GM12878 (cell line): Measurements from ENCODE around the gene AMMECR1. TPM values are rescaled to one million over a fixed set of nuclear protein-coding genes. Genes with fewer than 3 reads are reported as not detected.

ENCODE experiments used
- ATAC-seq: fragments of 200-7000 bp; cut with Tn5 transposase; 3 replicates; pipeline ENCODE4 v1.9.1; 2020; ENCODE audit warnings: mild to moderate bottlenecking, moderate library complexity
- BruUV-seq: library from RNA; stranded (reverse); fragments of 400-500 nt; replicated peaks from 2 replicates; lab custom pipeline; 2021; lab: Mats Ljungman, UMichigan
- CTCF ChIA-PET: fragments of 300-600 bp; sonication (Branson Sonifier 250); formaldehyde crosslinking; extraction: SDS; loops from one replicate; lab custom pipeline; 2021; ENCODE audit warnings: inconsistent platforms; lab: Yijun Ruan, JAX
- POLR2A ChIA-PET: fragments of 350-600 bp; formaldehyde crosslinking; extraction: SDS; loops from one replicate; lab custom pipeline; 2021; ENCODE audit warnings: inconsistent platforms; lab: Charles Lee
- RAD21 ChIA-PET: fragments of 300-600 bp; sonication (Branson Sonifier 250); formaldehyde crosslinking; loops from one replicate; lab custom pipeline; 2023; ENCODE audit warnings: antibody characterized with exemption; ENCODE audit not compliant: unreplicated experiment; lab: Charles Lee
- SMC1A ChIA-PET: fragments of 300-600 bp; sonication (Branson Sonifier 250); formaldehyde crosslinking; loops from one replicate; lab custom pipeline; 2023; ENCODE audit not compliant: unreplicated experiment, uncharacterized antibody; lab: Charles Lee
- DNase-seq: peaks from one replicate; pipeline ENCODE4 v3.0.0-alpha.2; 2011; ENCODE audit warnings: low read depth, low spot score
- FAIRE-seq: peaks from 3 replicates; lab custom pipeline; 2011; peaks lifted over from hg19 to GRCh38; lab: Jason Lieb, UNC
- H2AFZ ChIP-seq: 2 replicates; pipeline ENCODE4 v1.6.0; 2011; ENCODE audit warnings: low read depth, low read length, control low read depth; ENCODE audit not compliant: control insufficient read depth
- H3K27ac ChIP-seq: 2 replicates; pipeline ENCODE4 v1.5.1; 2011; ENCODE audit warnings: control low read depth; ENCODE audit not compliant: control insufficient read depth, insufficient read depth
- H3K27me3 ChIP-seq, 2 experiments: replicated peaks in 1 of 2; 2 replicates each; pipeline versions ENCODE4 v1.6.0 to v1.6.1; 2011; ENCODE audit warnings: low read length in 1 of 2; ENCODE audit not compliant: control insufficient read depth in 2 of 2, insufficient read depth in 2 of 2
- H3K36me3 ChIP-seq, 2 experiments: 2 replicates each; pipeline ENCODE4 v1.5.1; 2011; ENCODE audit warnings: low read length in 1 of 2; ENCODE audit not compliant: control insufficient read depth in 2 of 2, insufficient read depth in 2 of 2
- H3K4me1 ChIP-seq: 2 replicates; pipeline ENCODE4 v1.6.1; 2011; ENCODE audit warnings: mild to moderate bottlenecking, low read length, moderate library complexity, mixed read lengths; ENCODE audit not compliant: control insufficient read depth, insufficient read depth
- H3K4me2 ChIP-seq: 2 replicates; pipeline ENCODE4 v1.6.0; 2011; ENCODE audit warnings: control low read depth; ENCODE audit not compliant: control insufficient read depth, insufficient read depth
- H3K4me3 ChIP-seq: fragments of 200-600 bp; sonication (generic); 2 replicates; pipeline ENCODE4 v1.5.1; 2016
- H3K79me2 ChIP-seq: 2 replicates; pipeline ENCODE4 v1.6.0; 2011; ENCODE audit warnings: low read length; ENCODE audit not compliant: control insufficient read depth, insufficient read depth
- H3K9ac ChIP-seq: 2 replicates; pipeline ENCODE4 v1.8.0; 2011; ENCODE audit warnings: low read length, control low read depth, mixed read lengths; ENCODE audit not compliant: control insufficient read depth, insufficient read depth
- H3K9me3 ChIP-seq: replicated peaks from 3 replicates; pipeline ENCODE4 v1.5.1; 2011; ENCODE audit warnings: mild to moderate bottlenecking, low read length; ENCODE audit not compliant: control insufficient read depth, insufficient read depth
- H4K20me1 ChIP-seq: 2 replicates; pipeline ENCODE4 v1.6.0; 2011; ENCODE audit not compliant: control insufficient read depth, insufficient read depth
- ATF7 ChIP-seq: fragments of 450-650 bp; IDR thresholded peaks from 2 replicates; pipeline ENCODE4 v1.6.1; 2016; ENCODE audit warnings: low read depth, mild to moderate bottlenecking
- CREM ChIP-seq: IDR thresholded peaks from 2 replicates; pipeline ENCODE4 v1.6.1; 2014; ENCODE audit warnings: antibody characterized with exemption, low read depth
- E2F4 ChIP-seq: IDR thresholded peaks from 2 replicates; pipeline ENCODE4 v1.6.1; 2012; ENCODE audit warnings: low read depth, low read length, improper control_type of control experiment
- FOXM1 ChIP-seq: IDR thresholded peaks from 2 replicates; pipeline ENCODE4 v1.6.1; 2012; ENCODE audit warnings: low read depth, mild to moderate bottlenecking, inconsistent platforms, low read length, moderate library complexity
- HCFC1 ChIP-seq: fragments of 150-350 bp; IDR thresholded peaks from 2 replicates; pipeline ENCODE4 v1.6.1; 2014; ENCODE audit warnings: low read length
- KDM1A ChIP-seq: fragments of 200-600 bp; sonication (generic); IDR thresholded peaks from 2 replicates; pipeline ENCODE4 v1.6.1; 2016; ENCODE audit warnings: borderline replicate concordance
- NFIC ChIP-seq: IDR thresholded peaks from 2 replicates; pipeline ENCODE4 v1.6.1; 2012; ENCODE audit warnings: low read depth, mild to moderate bottlenecking, inconsistent platforms, low read length, moderate library complexity
- POLR2AphosphoS2 ChIP-seq: IDR thresholded peaks from 2 replicates; pipeline ENCODE4 v1.6.1; 2011; ENCODE audit warnings: low read depth, mild to moderate bottlenecking, low read length, improper control_type of control experiment, moderate library complexity
- SREBF1 ChIP-seq: IDR thresholded peaks from 2 replicates; pipeline ENCODE4 v1.6.1; 2012; ENCODE audit warnings: mild to moderate bottlenecking, low read length
- TCF7 ChIP-seq: IDR thresholded peaks from 2 replicates; pipeline ENCODE4 v1.6.1; 2014; ENCODE audit warnings: antibody characterized with exemption, borderline replicate concordance
- YBX1 ChIP-seq: fragments of 450-650 bp; IDR thresholded peaks from 2 replicates; pipeline ENCODE4 v1.6.1; 2016; ENCODE audit warnings: antibody characterized with exemption
- WGBS: methylation state at CpG from one replicate; pipeline ENCODE4 v1.1.6; 2016; ENCODE audit warnings: low lambda C conversion rate; ENCODE audit not compliant: insufficient replicate concordance, insufficient coverage; ENCODE audit errors: missing lambda C conversion rate; 5-methylcytosine and 5-hydroxymethylcytosine counted together
- in situ Hi-C: fragments of 300-500 bp; cut with MboI; formaldehyde crosslinking; loops from 9 replicates; pipeline ENCODE4 v1.14.3; 2018; ENCODE audit warnings: mixed read lengths
- intact Hi-C: fragments of 100-400 bp; cut with micrococcal nuclease; formaldehyde crosslinking; loops from one replicate; pipeline ENCODE4 v1.14.2; 2022; ENCODE audit not compliant: unreplicated experiment
- polyA plus RNA-seq, 11 experiments: library from polyadenylated mRNA; depleted of rRNA in 4 of 11; unstranded in 6 of 11; stranded (reverse) in 5 of 11; fragments of >200 nt; fragmentation: Nextera tagmentation in 4 of 11; fragmentation: Illumina TruSeq in 1 of 11; extraction: Ambion mirVana in 4 of 11; extraction: Trizol in 1 of 11; gene quantifications; 1 replicate in 1 of 11; 2 replicates in 10 of 11; pipeline versions ENCODE4 v1.2.1 to v1.2.3, GENCODE V29; 2011 to 2016; ENCODE audit warnings: inconsistent platforms in 2 of 11, missing spikeins in 2 of 11, low read depth in 1 of 11
- total RNA-seq, 4 experiments: library from RNA; depleted of rRNA in 3 of 4; stranded (reverse); fragments of >200 nt in 3 of 4; fragmentation: Illumina TruSeq in 1 of 4; extraction: Trizol in 1 of 4; gene quantifications; 2 replicates each; pipeline versions ENCODE4 v1.2.1 to v1.2.3, GENCODE V29; 2013 to 2021
- TF ChIP-seq, protein P1 (sequence below): IDR thresholded peaks from 2 replicates; pipeline ENCODE4 v1.6.1; 2012; ENCODE audit warnings: low read length, inconsistent platforms
- TF ChIP-seq, protein P2 (sequence below): fragments of 450-650 bp; IDR thresholded peaks from 2 replicates; pipeline ENCODE4 v1.6.1; 2017; ENCODE audit warnings: mild to moderate bottlenecking, moderate library complexity

Gene AMMECR1
- total and polyA plus RNA-seq, 10 of the 15 experiments (the other 5 are each of a cell fraction or from before 2014, with no cell fraction given) = 4.9 to 25.6 (median 10.7) TPM

GRCh38 chrX:110248578-110248977 is 69.3 kb downstream of the AMMECR1 start:
- RAD21 ChIA-PET = no interaction called here
- H3K9ac ChIP-seq = no peak overlapping the region
- no peaks in the 10 kb centered on the region for H3K79me2 ChIP-seq
- H3K4me2 ChIP-seq = no peak overlapping the region
- in situ Hi-C loops = no loop called here
- POLR2A ChIA-PET = no interaction called here
- no peak overlapping the region for H3K27ac ChIP-seq
- H2AFZ ChIP-seq = no peak overlapping the region
- no peaks in the 10 kb centered on the region for H3K36me3 ChIP-seq
- SMC1A ChIA-PET = no interaction called here
- 57% methylated on average over 1 of the region's 1 CpG for WGBS
- DNase-seq = no peak
- TF ChIP-seq HCFC1 (no peak), TCF7 (no peak), YBX1 (no peak)
- TF ChIP-seq, protein P1, sequence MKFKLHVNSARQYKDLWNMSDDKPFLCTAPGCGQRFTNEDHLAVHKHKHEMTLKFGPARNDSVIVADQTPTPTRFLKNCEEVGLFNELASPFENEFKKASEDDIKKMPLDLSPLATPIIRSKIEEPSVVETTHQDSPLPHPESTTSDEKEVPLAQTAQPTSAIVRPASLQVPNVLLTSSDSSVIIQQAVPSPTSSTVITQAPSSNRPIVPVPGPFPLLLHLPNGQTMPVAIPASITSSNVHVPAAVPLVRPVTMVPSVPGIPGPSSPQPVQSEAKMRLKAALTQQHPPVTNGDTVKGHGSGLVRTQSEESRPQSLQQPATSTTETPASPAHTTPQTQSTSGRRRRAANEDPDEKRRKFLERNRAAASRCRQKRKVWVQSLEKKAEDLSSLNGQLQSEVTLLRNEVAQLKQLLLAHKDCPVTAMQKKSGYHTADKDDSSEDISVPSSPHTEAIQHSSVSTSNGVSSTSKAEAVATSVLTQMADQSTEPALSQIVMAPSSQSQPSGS = no peak
- ATAC-seq = no peak
- no peak overlapping the region for H3K4me3 ChIP-seq
- intact Hi-C loops = no loop called here
- H3K9me3 ChIP-seq = no peaks in the 10 kb centered on the region
- BruUV-seq = no TSS peak
- FAIRE-seq = no peak
- H3K27me3 ChIP-seq = no peaks in the 10 kb centered on the region
- H3K4me1 ChIP-seq = no peaks in the 10 kb centered on the region
- CTCF ChIA-PET = interaction anchor here (1.2 kb wide), 1 partner anchor 170 kb away, joined by 3 read pairs; no protein-coding TSS in a partner anchor
- no peaks in the 10 kb centered on the region for H4K20me1 ChIP-seq

- SMC1A ChIA-PET = no interaction called here
- ATAC-seq (no peak), FAIRE-seq (no peak)
- no peak for TF ChIP-seq KDM1A
- no peak for TF ChIP-seq NFIC
- no peak for TF ChIP-seq E2F4
- TF ChIP-seq YBX1 = no peak
- no peak for TF ChIP-seq POLR2AphosphoS2
- no peak for TF ChIP-seq SREBF1
- no peak for TF ChIP-seq FOXM1
- TF ChIP-seq, protein P2, sequence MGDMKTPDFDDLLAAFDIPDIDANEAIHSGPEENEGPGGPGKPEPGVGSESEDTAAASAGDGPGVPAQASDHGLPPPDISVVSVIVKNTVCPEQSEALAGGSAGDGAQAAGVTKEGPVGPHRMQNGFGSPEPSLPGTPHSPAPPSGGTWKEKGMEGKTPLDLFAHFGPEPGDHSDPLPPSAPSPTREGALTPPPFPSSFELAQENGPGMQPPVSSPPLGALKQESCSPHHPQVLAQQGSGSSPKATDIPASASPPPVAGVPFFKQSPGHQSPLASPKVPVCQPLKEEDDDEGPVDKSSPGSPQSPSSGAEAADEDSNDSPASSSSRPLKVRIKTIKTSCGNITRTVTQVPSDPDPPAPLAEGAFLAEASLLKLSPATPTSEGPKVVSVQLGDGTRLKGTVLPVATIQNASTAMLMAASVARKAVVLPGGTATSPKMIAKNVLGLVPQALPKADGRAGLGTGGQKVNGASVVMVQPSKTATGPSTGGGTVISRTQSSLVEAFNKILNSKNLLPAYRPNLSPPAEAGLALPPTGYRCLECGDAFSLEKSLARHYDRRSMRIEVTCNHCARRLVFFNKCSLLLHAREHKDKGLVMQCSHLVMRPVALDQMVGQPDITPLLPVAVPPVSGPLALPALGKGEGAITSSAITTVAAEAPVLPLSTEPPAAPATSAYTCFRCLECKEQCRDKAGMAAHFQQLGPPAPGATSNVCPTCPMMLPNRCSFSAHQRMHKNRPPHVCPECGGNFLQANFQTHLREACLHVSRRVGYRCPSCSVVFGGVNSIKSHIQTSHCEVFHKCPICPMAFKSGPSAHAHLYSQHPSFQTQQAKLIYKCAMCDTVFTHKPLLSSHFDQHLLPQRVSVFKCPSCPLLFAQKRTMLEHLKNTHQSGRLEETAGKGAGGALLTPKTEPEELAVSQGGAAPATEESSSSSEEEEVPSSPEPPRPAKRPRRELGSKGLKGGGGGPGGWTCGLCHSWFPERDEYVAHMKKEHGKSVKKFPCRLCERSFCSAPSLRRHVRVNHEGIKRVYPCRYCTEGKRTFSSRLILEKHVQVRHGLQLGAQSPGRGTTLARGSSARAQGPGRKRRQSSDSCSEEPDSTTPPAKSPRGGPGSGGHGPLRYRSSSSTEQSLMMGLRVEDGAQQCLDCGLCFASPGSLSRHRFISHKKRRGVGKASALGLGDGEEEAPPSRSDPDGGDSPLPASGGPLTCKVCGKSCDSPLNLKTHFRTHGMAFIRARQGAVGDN = no peak
- no peak for TF ChIP-seq ATF7
- no peak for TF ChIP-seq CREM
These were observed 72.9 kb downstream of the AMMECR1 start for GRCh38 chrX:110245011-110245410.

More at GRCh38 chrX:110245011-110245410, 72.9 kb downstream of the AMMECR1 start:
- POLR2A ChIA-PET = interaction anchor here (1.0 kb wide), 1 partner anchor 39 kb away, joined by 3 read pairs; no protein-coding TSS in a partner anchor
- no peak overlapping the region for H3K9ac ChIP-seq
- H3K27ac ChIP-seq = no peak overlapping the region
- DNase-seq = no peak
- no peaks in the 10 kb centered on the region for H3K79me2 ChIP-seq
- no peak overlapping the region for H3K4me2 ChIP-seq
- no peaks in the 10 kb centered on the region for H3K27me3 ChIP-seq
- CTCF ChIA-PET = interaction anchor here (0.8 to 1.2 kb wide), 2 partner anchors 8 to 354 kb away, joined by 3 read pairs; no protein-coding TSS in a partner anchor
- no peak overlapping the region for H3K4me3 ChIP-seq
- no peak overlapping the region for H2AFZ ChIP-seq
- H4K20me1 ChIP-seq = no peaks in the 10 kb centered on the region
- H3K36me3 ChIP-seq = no peaks in the 10 kb centered on the region
- H3K4me1 ChIP-seq = no peaks in the 10 kb centered on the region
- H3K9me3 ChIP-seq = no peaks in the 10 kb centered on the region
- RAD21 ChIA-PET = no interaction called here
- BruUV-seq = no TSS peak
- intact Hi-C loops (no loop called here), in situ Hi-C loops (no loop called here)
